Gastrocnemius medialis (tissue), 4 donors: Measurements from ENCODE around the gene PROKR2.

Experiments
- POLR2A ChIP-seq, 2 donors: fragments of 450-650 bp; IDR thresholded peaks; one replicate each; pipeline ENCODE4 v1.6.1; 2017; ENCODE audit warnings: antibody characterized with exemption in 2 of 2, mild to moderate bottlenecking in 2 of 2, moderate library complexity in 2 of 2
- TF ChIP-seq, protein P1 (sequence below), 5 experiments: fragments of 450-650 bp in 3 of 5; fragments of 200-600 bp in 2 of 5; sonication (generic) in 2 of 5; IDR thresholded peaks in 4 of 5; conservative IDR thresholded peaks in 1 of 5; 1 replicate in 4 of 5; 2 replicates in 1 of 5; pipeline ENCODE4 v1.5.1; 2016 to 2019; ENCODE audit warnings: antibody characterized with exemption in 5 of 5, mild to moderate bottlenecking in 3 of 5, moderate library complexity in 3 of 5

DNA sequence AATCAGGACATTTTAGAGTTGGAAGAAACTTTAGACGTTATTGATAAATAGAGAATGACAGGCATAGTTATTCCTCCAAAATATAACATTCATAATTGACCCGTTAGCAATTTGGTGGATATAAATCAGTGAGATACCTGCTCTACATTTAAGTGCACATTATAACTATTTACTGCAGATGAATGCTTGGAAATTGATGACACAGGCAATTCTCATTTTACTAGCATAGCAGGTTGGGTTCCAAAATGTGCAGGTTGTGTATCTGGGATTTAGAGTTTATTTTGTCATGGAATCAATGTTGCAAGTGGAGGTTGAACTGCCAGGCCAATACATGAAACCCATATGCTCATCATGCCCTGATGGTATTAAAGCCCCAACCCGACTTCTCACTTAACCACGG, 44.4 kb upstream of the PROKR2 start:
- TF ChIP-seq, protein P1, sequence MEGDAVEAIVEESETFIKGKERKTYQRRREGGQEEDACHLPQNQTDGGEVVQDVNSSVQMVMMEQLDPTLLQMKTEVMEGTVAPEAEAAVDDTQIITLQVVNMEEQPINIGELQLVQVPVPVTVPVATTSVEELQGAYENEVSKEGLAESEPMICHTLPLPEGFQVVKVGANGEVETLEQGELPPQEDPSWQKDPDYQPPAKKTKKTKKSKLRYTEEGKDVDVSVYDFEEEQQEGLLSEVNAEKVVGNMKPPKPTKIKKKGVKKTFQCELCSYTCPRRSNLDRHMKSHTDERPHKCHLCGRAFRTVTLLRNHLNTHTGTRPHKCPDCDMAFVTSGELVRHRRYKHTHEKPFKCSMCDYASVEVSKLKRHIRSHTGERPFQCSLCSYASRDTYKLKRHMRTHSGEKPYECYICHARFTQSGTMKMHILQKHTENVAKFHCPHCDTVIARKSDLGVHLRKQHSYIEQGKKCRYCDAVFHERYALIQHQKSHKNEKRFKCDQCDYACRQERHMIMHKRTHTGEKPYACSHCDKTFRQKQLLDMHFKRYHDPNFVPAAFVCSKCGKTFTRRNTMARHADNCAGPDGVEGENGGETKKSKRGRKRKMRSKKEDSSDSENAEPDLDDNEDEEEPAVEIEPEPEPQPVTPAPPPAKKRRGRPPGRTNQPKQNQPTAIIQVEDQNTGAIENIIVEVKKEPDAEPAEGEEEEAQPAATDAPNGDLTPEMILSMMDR (IDR thresholded peaks at IDR 0.05 in 4 of 5, conservative IDR thresholded peaks at IDR 0.05 in 1 of 5): no peak
- TF ChIP-seq POLR2A (IDR thresholded peaks at IDR 0.05): no peak
